Measurements from ENCODE around the gene TBX5.

DNA sequence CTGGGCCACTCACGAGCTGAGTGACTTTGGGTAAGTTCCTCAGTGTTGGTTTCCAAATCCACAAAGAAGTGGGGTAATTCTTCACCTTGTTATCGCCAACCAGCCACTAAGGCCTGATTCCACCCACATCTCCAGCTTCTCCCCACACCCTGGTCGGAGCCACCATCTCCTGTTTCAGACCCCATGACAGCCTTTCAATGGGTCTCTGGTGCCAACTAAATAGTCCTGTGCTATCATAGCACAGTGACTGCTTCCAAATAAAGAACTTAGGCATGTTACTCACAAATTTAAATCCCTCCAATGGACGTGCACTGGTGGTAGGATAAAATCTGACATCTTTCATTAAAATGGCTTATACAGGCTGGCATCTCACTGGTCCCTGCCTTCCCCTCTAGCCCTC, 44.0 kb downstream of the TBX5 start:
- TF ChIP-seq CTCF (IDR thresholded peaks at IDR 0.05) (no peak), POLR2A (IDR thresholded peaks at IDR 0.05) (no peak)

Measured in thyroid gland (tissue), 4 donors.